GM19467 (cell line): Measurements from ENCODE around the gene ZNF396.

ENCODE experiments used
- ATAC-seq: cut with Tn5 transposase; IDR thresholded peaks from one replicate; pipeline ENCODE4 v1.9.1; 2021; ENCODE audit warnings: mild to moderate bottlenecking, moderate library complexity; ENCODE audit not compliant: unreplicated experiment

Gene ZNF396

DNA sequence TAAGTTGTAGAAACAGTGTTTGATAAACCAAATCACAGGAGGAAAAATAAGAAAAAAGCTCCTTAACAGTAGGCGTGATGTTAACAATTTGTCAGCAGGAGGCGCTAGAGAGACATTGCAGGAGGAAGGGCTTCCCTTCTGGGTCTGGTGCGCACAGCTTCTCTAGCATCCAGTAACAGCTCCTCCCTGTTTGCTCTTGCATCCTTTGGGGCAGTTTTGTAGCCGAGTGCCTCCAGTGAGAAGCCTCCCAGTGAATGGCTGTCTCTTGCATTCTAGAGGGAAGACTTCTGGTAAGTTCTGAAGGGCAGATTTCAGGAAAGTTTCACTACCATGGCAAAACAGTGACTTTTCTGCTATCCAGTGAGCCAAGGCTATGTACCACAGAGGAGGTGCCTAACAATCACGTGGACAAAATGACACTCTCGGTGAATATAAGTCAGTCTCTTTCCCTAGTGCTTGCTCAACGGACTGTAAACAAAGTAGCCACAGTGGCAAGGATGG is 9.5 kb upstream of the ZNF396 start:
- no peak for ATAC-seq

DNA sequence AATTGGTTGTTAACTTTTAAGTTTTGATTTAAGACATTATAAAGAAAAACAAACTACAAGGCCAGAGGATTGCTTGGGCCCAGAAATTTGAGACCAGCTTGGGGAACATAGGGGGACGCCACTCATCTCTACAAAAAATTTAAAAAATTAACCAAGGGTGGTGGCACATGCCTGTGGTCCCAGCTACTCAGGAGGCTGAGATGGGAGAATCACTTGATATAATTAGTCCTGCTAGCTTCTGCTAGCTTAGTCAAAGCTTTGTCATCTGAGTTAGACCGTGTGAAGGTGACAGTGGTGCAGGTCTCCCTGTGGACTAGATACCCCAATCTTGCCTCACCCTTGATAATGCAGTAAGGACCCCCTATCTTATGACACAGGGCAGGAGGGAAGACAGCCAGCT is 6.0 kb upstream of the ZNF396 start:
- no peak for ATAC-seq

DNA sequence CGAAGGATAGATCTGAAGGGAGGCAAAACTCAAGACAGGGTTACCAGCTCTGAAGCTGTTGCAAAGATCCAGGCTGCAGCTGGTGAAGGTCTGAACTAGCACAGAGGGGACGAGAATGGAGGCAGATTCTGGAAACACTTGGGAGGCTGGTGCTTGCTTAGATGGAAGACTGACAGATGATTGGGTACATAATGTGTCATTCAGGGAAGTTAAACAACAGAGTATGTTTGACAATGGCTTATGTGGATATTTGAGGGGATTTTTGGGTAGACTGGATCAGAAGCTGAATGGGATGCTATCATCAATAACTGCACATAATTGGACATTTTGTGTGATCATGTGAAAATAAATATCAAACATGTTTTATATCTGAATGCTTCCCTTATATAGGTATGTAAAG is 2.3 kb upstream of the ZNF396 start:
- no peak for ATAC-seq

DNA sequence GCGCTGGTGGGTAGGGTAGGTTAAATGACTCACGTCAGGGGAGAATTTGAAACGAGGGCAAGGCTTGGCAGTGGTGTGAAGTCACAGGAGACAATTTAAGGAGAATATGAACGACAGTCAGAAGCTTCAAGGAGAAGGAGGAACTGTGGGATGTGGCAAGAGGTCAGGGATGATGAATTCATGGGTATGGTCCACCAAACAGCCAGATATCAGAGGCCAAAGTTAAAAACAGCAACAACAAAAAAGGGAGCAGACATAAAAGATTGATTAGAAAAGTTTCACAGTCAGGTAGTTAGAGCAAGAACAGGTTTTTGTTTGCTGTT is 1.4 kb upstream of the ZNF396 start:
- ATAC-seq, result no peak

DNA sequence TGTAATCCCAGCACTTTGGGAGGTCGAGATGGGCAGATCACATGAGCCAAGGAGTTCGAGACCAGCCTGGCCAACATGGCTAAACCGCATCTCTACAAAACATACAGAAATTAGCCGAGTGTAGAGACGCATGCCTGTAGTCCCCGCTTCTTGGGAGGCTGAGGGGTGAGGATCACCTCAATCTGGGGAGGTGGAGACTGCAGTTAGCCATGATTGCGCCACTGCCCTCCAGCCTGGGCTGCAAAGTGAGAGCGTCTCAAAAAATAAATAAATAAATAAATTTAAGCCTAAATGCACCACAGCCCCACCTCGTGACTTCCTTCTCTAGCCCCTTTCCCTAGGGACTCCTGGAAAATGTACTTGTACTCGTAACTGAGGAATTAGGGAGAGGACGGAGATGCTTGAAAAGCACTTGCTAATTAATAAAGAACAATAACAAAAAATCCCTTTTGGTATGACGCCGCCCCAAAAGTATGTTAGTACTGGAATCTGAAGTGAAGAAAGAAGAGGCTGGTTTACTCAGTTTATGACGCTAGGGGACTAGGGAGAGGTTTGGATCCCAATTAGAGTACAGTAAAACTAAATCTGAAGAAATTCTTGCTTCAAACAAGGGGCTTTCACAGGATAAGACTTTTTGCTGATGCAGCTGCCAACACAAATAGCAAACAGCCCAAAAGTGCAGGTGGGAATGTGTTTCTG is 887 bp upstream of the ZNF396 start:
- no peak for ATAC-seq

DNA sequence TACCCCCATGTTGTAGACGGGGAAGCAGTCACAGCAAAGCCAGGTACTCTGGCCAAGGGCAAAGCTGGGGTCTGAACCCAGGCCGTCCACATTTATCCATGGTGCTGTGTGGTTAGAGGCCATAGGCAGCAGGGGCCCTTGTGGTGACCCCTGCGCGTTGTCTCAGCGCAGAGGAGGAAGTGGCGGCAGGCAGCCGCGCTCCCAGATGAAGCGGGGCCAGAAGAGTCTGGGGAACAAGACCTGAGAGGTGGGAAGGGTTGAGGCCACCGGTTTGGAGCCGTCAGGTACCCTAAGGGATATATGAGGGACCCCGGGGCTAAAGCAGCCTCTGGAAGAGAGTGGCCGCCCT is 770 bp downstream of the ZNF396 start:
- ATAC-seq, result peak; percentile 40

DNA sequence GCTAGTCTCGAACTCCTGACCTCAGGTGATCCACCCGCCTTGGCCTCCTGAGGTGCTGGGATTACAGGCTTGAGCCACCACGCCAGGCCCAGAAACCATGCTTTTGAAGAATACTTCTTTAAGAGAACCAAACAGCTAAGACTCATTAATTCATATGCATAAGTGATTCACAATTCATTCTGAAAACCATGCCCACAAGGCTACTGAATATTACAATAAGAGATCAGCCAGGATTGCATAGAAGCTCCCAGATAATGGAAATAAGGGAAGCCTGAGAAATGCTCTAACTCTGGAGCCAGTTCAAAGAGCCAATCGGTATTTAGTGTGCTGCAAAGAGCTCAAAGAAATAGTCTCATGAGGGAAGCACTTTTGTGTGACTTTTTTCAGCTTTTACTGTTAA is 2.4 kb downstream of the ZNF396 start:
- no peak for ATAC-seq

DNA sequence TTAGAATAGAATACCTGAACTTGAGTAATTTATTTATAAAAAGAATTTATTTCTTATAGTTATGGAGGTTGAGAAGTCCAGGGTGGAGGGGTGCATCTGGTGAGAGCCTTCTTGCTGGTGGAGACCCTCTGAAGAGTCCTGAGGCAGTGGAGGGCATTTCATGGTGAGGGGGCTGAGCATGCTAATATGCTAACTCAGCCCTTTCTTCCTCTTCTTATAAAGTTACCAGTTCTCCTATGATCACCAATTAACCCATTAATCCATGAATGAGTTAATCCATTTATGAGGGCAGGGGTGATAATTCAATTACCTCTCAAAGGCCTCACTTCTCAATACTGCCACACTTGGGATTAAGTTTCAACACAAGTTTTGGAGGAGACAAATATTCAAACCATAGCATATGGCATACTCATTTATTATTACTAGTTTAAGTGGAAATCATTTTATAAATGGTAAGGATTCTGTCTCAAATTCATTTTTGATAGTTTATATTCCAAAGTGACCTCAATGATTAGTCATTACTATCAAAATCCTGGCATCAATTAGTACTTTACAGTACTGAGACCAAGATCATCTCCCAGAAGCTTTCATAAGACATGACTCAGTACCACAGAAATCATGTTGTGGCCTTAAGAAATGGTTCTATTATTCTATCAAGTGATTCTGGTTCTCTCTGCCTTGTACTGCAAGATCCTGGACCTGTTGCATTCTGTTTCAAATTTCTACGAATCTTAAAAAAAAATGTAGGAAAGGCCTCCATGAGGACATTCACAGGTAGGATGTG is 5.5 kb downstream of the ZNF396 start:
- ATAC-seq, result no peak

DNA sequence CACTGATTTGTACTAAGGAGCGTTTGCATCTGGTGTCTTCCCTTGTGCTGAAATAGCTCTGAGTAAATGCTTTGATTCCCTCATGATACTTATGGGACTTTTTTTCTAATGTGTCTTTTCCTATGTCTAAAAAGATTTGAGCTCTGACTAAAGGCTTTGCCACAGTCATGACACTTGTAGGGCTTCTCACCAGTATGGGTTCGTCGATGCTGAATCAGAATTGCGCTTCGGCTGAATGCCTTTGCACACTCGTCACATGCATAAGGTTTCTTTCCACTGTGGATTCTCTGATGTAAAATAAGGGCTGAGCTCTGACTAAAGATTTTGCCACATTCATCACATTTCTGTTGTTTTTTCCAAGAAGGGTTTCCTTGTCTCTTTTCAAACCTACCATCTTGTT is 8.0 kb downstream of the ZNF396 start:
- no peak for ATAC-seq

DNA sequence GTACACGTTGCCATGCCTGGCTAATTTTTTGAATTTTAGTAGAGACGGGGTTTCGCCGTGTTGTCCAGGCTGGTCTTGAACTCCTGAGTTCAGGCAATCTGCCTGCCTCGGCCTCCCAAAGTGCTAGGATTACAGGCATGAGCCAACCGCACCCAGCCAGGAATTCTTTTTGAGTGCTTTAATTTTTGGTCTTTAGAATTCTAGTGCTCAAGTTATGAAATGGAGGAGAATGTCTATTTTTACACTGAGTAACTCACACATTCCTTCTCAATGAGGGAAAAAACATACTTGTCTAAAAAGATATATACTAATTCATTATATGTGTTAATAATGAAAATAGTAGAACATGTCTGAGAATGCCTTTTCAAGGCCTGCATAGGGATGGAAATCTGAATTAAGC is 8.5 kb downstream of the ZNF396 start:
- no peak for ATAC-seq

DNA sequence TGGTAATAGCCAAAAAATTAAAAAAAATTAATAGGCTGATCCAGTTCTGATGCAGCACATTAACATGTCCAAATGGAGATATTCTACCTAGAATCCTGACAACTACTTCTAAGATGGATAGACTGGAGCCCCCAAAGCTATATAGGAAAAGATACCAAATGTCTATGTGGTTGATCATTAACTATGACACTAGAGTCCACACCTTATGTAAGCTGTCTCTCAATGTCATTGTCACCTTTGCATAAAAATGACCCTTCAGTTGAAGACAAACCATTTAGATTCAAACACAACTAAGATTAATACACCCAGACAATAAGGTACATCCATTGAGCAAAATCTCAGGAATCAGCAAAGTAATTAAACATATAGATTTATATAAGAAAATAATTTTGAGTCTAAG is 14.6 kb downstream of the ZNF396 start:
- no peak for ATAC-seq

DNA sequence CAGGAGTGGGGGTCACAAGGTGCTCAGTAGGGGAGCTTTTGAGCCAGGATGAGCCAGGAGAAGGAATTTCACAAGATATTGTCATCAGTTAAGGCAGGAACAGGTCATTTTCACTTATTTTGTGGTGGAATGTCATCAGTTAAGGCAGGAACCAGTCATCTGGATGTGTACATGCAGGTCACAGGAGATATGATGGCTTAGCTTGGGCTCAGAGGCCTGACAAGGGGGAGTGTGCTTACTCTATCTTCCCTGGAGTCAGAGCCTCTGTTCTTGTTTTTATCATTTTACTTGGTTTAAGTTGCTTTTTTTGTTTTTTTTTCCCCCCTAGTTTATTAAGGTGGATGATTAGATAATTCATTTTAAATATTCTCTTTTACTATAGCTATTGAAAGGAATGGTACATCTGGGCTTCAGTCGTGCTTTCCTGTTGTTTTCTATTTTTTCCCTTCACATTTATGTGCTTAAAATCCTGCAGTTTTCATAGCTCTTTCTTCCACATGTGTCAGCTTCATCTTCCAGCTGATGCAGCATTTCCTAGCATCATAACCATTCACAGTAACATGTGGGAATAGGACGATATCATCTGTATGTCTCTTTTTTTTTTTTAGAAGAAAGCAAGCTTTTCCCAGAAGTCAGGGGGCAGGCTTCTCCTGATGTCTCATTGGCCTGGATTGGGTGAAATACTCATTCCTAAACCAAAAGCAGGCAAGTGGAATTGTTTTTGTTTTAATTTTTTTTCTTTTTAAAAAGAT is 15.4 kb downstream of the ZNF396 start:
- no peak for ATAC-seq

DNA sequence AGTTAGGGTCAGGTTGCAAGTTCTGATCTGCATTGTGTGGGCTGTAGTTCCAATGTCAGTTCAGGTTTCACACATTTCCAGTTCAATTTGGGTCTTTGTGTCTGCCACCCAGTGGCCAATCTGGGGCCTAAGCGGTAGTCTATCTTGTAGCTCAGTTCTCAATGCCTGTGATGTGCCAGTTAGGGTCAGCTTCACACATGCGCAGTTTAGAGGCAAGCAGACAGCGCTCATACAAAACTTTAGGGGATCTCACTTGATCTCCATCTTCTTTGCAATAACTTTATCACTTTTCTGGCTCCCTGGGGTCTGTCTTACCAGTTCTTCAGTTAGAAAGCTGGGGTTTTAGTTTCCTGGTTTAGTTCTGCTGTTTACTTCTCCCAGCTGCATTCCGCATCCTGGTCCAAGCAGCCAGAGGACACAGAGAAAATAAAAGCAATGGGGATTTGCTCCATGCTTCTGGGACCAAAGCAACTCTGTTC is 22.0 kb downstream of the ZNF396 start:
- peak; percentile 98 for ATAC-seq

DNA sequence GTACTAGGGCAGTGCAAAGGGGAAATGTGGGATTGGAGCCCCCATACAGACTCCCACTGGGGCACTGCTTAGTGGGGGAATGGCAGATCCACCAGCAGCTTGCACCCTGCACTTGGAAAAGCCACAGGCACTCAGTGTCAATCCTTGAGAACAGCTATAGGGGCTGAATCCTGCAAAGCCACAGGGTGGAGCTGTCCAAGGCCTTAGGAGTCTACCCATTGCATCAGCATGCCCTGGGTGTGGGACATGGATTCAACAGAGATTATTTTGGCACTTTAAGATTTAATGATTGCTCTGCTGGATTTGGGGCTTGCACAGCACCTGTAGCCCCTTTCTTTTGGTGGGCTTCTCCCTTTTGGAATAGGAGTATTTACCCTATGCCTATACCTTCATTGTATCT is 24.4 kb downstream of the ZNF396 start:
- no peak for ATAC-seq

DNA sequence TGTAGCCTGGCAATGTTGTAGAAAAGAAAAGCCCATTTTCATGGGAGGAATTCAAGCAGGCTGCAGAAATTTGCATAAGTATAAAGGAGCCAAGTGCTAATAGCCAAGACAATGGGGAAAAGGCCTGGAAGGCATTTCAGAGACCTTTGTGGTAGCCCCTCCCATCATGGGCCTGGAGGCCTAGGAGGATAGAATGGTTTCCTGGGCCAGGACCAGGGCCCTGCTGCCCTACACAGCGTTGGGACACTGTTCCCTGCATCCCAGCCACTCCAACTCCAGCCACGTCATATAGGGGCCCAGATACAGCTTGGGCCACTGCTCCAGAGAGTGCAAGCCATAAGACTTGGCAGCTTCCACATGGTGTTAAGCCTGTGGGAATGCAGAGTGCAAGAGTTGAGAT is 24.9 kb downstream of the ZNF396 start:
- no peak for ATAC-seq

DNA sequence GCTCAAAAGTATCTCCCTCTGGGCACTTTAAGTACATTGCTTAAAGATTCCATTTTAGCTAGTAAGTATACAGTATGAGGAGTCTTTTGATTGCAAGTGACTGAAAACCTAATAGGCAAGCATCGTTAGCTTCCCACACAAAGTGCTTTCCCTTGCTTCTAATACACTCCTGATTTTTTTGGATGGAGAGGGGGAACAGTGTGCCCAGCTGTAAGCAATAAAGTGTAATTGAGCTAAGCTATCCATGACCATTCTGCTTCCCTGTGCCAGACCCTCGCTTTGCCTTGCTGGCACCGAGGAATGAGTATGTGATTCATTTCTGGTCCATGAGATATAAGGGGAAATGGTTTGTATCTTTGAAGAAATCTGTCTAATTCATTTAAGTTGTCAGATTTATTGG is 29.1 kb downstream of the ZNF396 start:
- ATAC-seq, result no peak

DNA sequence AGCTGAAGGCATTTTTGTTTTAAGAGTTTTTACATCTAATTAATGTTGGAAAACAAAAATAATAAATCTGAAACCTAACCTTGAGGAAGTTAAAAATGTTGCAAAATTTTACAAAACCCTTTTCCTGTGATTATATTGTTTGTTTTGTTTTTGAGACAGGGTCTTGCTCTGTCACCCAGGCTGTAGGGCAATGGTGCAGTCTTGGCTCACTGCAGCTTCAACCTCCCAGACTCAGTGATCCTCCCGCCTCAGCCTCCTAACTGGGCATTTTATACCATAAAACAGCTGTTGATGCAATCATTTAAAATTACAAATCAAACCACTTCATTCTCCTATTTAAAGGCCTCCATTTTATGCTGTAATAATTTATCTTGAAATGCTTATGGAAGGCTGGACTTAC is 31.2 kb downstream of the ZNF396 start:
- ATAC-seq, result no peak

DNA sequence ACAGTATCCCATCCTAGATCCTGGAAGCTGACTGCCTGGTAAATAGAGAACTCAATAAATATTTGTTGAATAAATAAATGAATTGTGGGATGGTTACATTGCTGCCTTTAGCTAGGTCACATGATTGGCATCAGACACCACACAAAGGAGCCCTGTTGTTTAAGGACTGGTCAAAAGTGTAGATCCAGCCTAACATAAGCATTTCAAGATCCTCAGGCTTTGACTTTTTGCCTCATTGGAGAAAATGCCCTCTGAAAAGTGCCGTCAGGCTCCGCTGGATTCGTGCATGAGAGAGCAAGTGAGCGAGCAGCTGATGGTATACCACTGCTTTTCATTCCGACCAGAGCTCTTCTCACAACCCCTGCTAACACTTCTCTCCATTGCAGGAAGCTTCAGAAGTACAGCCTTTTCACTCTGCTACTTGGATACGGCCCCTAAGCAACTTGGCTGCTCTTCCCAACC is 31.6 kb downstream of the ZNF396 start:
- no peak for ATAC-seq

DNA sequence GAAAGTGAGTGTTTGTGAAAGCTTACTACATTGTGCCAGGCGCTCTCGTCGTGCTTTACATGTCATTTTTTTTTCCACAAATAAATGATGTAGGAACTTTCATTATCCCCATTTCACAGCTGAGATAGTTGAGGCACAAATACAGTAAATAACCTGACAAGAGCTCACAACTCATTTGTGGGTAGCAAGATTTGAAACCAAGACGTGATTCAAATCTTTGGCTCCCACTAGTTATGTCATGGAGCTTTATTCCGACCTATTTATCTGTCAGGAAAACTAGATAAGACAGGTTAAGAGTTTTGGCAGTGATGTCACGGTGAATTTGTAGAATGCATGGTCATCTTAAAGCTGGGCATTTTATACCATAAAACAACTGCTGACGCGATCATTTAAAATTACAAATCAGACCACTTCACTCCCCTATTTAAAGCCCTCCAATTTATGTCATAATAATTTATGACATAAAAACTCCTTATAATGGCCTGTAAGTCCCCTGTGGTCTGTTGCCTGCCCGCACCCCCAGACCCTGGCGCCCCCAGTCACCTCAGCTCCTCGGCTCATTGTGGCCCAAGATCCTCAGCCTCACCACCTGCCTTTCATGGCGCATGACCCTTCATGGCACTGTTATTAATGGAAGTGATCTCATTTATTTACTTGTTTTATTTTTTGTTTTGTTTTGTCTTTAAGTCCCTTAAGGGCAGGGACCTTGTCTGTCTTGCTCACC is 32.2 kb downstream of the ZNF396 start:
- ATAC-seq, result no peak

DNA sequence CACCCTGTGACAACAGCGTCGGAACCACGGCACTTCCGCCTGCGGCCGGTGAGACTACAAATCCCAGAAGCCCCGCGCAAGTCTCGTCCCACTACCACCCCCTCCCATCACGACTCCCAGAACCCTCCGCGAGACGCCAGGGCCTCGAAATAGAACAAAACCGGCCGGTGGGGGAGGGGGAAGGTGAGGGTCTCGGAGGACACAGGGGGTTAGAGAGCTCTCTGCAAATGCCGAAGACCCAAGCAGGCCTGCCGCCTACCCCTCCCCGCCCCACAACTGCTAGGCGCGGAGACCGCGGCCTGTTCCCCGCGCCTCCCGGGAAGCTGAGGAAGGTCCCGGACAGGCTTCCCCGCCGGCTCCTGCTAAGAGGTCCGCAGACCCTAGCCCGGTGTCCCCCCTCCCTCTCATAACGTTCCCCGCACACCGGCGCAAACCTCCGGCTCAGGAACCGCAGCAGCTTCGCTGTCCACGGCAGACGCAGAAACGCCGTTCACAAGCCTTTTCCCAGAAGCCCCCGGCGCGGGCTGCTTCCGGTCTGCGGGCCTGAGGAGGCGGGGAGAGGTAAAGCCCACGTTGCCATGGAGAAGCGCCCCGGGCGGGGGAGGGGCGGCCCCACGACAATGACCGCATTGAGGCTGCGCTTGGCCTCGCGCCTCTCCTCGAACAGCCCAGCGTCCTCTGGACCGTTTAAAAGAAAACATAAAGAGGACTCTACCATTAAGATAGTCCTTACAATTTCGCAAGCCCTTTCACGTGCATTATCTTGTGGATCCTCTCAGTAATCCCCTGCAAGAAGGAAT is 33.0 kb downstream of the ZNF396 start, which contains the start of gene ZNF24:
Gene ZNF24, minus strand, starts transcription at position 485 of the 800 bp plus-strand sequence. CDS start 3,770 bp downstream, outside the sequence.
- ATAC-seq, result peak; percentile 89
